SH-SY5Y (cell line): Measurements from ENCODE around the gene GCLC.

Experiments used
- GATA2 ChIP-seq: IDR thresholded peaks from 2 replicates; pipeline ENCODE4 v1.6.1; 2011; ENCODE audit warnings: mild to moderate bottlenecking, low read depth, low read length
- GATA3 ChIP-seq: IDR thresholded peaks from 2 replicates; pipeline ENCODE4 v1.6.1; 2011; ENCODE audit warnings: low read depth, mild to moderate bottlenecking, low read length, moderate library complexity

GRCh38 chr6:53517021-53517420 lies 27.9 kb downstream of the GCLC start:
- TF ChIP-seq GATA2 = no peak
- no peak for TF ChIP-seq GATA3
